GM18907 (cell line): ENCODE data around the gene ITPRIP.

ENCODE experiments used
- ATAC-seq: cut with Tn5 transposase; IDR thresholded peaks from one replicate; pipeline ENCODE4 v1.9.1; 2021; ENCODE audit warnings: mild to moderate bottlenecking, moderate library complexity; ENCODE audit not compliant: unreplicated experiment

ITPRIP gene

DNA sequence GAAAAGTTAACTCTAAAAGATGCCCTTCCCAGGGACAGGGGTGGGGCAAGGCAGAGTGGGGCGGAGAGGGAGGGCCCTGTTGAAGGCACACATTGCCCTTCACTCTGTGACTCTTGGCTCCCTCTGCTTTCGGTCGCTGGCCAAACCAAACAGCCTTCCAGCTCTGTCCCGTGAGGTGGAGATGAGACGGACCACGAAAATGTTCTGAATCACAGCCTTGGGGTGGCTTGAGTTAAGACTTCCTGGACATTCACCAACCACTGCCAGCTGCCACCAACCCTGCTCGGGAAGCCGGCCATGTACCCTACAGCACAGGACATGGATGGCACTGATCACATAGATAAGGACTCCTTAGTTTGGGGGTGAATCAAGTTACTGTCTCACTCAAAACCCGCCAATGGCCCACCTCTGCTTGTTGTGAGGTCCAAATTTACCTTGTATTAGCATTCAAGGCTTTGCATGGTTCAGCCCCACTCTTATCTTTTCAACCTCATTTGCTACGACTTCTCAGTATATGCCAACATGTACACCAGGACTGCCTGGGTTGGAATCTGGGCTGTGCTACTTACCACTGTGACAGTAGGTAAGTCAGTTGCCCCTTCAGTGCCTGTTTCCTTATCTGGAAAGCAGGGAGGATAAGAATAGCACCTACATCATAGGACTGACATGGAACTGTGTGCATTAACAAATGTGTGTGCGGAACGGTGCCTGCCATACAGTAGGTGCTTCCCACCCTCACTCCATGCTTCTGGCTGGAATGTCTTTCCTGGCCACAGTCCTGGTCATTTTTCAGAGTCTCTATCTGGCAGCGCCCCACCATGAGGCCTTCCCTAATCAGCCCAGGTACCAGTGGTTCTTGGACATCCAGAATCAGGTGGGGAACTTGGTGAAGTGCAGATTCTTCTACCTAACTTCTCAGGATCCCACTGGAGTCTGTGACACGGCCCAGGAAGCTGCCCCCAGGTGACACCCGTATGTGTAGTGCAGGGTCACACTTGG lies 28.0 kb downstream of the ITPRIP start:
- ATAC-seq = no peak

DNA sequence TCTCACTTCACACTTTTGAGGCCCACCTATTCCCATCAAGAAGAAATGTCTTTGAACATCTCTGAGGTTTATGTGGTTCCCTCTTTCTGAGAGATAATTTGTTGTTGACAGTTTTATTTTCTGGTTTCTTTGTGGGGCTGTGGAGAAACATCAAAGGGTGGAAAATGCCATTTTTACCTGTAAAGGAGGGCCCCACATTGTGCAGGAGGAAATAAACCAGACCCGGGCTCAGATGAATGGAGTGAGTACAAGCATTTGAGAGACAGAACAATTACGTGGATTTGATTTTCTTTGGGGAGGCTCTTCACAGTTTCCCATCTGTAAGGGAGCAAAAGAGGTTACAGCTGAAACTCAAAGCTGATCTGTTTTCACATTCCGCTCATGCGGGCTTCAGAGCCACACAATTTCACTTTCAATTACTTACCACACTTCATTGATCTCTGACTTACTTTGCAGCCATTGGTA lies 29.8 kb downstream of the ITPRIP start:
- ATAC-seq = peak; percentile 71

DNA sequence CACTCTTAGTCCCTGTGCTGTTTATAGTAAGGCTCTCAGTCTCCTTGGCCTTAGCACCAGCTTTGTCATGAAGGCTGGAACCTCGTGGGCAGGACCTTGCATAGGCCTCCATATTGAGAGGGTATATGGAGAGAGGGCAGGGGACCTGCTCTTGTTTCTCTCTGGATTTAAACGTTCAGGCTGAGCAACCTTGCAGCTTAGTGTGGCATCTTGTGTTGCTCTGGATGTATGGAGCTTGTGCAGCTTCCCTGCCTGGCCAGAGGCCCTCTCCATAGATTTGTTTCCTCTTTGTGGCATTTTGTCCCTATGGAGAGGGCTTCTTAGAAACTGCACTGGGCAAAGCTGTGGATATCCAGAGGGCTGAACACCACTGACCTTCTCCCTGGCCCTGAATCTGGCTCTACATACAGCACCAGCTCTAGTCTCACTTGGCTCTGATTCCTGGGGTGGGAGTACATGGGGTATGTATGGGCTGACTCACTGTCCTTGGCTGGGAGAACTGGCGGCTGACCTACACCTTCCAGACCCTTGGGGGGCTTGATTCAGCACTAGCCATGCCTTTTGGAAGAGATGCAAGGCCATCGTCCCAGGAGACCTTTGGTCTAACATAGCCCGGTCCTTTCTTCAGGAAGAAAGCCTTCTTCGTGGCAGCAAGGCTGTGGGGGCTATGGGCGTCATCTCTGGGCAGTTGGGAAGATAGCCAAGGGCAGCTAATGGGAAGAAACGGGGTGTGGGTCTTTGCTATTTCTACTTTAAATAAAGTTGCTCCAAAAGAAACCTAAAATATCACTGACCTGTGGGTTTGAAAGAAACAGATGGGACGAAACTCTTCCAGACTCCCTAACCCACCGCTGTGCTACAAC lies 30.5 kb downstream of the ITPRIP start:
- ATAC-seq = no peak

DNA sequence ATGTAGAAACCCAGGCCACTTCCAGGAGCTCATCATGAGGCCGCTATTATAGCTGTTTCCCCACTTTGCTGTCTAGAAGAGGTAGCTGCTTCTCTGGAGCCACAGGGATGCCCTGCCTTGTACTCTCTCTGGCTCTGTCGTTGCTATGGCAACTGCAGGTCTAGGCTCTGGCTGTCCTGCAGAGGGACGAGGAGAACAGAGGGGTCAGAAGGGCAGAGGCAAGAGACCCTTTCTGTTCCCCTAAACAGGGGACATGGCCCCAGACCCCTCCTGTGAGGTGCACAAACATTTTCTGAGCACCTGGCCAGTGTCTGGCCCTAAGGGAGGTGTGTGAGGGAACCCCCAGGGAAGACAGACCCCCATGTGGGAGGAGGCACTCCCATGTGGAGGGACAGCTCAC lies 31.4 kb downstream of the ITPRIP start:
- ATAC-seq = no peak

DNA sequence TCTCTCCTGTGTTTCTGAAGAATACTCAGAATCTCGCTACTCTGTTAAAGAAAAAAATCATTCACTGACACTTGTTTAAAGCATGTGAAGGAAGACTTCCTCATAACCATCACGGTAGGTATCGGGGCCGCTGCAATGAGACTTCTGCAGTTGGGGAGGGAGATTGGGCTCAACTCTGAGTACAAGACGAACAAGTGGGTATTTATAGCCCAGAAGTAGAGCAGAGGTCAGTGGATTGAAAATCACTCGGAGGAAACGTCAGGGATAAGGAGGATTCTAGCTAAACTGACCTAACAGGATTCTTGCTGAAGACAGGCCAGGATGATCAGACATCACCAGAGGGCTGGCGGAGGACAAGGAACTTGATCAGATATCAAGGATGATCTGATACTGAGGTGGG lies 33.3 kb downstream of the ITPRIP start:
- no peak for ATAC-seq

DNA sequence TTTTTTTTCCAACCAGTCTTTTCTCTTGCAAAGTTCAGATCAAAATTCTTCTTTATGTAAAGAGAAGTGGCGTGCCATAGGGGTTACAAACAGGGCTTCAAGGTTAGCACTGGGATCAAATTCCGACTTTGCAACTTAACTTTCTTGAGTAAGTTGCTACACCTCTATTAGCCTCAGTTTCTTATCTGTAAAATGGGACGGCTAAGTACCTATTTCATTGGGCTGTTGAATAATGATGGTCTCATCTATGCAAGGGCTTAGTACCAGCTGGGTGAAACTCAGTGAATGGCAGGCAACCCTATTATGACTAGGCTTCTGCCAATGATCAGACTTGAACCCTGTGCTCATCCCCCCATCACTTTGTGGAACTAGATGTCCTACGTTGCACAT lies 33.9 kb downstream of the ITPRIP start:
- ATAC-seq = no peak

DNA sequence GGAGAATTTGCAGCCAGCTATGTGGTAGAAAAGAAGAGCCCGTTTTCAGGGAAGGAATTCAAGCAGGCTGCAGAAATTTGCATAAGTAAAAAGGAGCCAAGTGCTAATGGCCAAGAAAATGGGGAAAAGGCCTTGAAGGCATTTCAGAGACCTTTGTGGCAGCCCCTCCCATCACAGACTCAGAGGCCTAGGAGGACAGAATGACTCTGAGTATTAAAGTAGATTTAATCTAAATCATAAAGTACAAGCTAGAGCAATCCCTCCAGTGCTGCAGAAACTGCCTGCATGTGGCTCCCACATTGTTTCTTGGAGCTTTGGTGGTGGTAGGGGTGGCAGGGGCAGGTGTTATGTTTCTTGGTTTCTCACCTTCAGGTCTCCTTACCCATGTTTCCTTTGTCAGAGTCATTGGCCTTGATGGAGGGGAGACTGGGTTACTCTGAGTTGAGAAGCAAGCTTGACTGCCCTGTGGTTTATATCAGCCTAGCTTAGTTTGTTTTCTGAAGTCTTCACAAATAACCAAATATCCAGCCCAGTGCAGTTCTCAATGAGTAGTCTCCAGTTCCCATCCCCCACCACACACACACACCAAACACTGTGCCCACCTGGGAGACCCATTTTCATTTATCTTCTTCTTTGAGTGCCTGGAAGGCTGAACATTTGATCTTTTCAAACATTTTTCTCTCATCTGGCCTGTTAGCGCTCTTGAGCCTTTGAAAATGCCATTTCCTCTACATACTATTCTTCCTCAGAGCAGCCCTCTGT lies 34.5 kb downstream of the ITPRIP start:
- ATAC-seq = no peak

DNA sequence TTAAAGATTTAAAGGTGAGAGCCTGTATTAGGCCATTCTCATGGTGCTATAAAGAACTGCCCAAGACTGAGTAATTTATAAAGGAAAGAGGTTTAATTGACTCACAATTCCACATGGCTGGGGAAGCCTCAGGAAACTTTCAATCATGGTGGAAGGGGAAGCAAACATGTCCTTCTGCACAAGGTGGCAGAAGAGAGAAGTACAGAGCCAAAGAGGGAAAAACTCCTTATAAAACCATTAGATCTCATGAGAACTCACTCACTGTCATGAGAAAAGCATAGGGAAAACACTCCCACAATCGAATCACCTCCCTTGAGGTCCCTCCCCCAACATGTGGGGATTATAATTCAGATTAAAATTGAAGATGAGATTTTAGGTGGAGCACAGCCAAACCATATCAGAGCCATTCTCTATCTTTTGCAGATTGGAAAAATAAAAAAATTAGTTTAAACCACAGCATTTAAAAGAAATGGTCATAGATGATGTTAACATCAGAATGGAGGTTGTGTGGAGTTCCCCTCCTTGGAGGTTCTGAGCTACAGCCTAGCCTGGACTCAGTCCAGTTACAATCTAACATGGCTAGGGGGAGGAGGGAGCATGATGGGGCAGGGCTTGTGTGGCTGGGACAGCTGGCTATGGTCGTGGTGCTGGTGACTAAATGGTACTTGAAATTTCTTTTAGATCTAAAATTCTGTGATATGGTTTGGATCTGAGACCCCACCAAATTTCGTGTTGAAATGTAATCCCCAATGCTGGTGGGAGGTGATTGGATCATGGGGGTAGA lies 36.2 kb downstream of the ITPRIP start:
- ATAC-seq = no peak

DNA sequence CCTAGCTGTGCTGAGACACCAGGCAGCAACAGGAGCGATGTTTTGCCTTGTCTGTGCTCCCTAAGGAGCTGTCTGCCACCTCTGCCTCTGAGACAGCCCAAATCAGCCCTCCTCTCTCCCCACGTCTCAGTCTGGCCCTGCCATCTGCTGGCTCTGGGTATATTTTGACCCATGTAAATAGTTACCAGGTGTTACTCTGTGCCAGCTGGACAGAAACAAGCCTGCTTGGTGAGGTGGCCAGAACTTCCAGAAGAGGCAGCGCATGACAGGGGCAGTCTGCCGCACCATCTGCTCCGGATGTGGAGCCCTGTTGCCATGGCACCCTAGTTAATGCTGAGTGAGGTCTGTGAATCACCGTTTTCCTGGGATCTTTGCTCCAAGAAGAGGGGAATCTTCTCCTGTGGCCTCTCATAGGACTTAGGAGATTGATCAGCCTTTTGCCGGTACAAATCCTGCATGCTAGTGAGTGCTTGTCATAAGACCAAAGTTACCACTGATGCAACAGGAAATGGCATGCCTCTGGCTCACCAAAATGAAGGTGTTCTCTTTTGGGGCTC lies 37.5 kb downstream of the ITPRIP start:
- no peak for ATAC-seq

DNA sequence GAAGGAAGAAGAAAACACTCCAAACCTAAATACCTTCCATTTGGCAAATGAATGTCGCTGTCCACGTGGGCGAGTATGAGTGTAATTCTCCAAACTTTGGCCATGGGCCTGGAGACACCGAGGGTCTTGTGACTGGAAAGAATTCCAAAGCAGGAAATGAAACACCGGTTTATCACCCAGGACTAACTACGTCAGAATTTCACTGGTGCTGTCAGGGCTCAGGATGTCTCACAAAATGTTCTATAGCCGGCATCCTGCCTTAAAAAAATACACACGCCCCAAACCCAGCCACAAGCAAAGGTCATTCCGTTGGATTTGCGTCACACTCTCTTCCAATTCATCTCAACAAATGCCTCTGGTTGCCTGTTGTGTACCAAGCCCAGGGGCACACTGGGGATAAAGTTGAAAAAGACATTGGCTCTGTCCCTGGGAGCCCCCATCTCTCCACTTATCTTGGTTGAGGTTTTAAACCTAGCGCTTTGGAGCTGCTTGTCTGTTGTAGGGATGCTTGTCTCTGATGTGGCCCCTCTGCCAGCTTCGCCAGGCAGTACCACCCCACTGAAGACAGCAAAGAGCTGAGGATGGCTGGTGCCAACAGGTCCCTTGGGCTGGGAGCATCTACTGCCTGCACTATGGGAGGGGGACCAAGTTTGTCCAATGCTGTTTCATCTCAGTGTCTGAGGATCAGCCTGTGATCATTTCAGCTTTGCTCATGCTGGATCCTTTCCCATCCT lies 38.1 kb downstream of the ITPRIP start:
- no peak for ATAC-seq

DNA sequence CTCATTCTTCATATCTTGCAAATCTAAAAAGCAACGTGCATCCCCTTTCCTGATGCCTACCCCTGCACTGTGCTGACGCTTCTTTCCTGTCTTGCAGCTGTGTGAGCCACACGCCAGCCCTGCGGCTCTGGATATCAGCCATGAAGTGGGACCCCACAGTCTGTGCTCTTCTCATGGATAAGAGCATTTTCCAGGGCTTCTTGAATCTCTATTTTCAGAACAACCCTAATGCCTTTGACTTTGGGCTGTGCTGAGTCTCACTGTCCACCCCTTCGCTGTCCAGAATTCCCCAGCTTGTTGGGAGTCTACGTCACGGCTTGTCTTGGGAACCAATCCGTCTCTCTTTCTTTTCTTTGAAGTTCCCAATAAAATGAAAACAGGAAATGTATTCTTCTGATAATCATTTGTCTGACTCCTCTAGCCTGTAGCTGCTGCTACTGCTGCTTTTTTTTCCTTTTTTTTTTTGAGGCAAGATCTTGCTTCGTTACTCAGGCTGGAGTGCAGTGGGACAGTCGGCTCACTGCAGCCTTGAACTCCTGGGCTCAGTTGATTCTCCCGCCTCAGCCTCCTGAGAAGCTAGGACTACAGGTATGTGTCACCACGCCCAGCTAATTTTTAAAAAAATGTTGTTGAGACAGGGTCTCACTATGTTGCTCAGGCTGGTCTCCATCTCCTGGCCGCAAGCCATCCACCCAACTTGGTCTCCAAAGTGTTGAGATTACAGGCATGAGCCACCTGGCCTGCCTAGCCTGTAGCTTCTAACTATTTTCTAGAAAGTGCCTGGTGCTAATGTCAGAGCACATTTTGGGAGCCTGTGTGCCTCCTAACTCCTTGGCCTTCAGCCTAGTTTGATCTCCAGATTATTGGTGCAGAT lies 39.0 kb downstream of the ITPRIP start:
- ATAC-seq = no peak

DNA sequence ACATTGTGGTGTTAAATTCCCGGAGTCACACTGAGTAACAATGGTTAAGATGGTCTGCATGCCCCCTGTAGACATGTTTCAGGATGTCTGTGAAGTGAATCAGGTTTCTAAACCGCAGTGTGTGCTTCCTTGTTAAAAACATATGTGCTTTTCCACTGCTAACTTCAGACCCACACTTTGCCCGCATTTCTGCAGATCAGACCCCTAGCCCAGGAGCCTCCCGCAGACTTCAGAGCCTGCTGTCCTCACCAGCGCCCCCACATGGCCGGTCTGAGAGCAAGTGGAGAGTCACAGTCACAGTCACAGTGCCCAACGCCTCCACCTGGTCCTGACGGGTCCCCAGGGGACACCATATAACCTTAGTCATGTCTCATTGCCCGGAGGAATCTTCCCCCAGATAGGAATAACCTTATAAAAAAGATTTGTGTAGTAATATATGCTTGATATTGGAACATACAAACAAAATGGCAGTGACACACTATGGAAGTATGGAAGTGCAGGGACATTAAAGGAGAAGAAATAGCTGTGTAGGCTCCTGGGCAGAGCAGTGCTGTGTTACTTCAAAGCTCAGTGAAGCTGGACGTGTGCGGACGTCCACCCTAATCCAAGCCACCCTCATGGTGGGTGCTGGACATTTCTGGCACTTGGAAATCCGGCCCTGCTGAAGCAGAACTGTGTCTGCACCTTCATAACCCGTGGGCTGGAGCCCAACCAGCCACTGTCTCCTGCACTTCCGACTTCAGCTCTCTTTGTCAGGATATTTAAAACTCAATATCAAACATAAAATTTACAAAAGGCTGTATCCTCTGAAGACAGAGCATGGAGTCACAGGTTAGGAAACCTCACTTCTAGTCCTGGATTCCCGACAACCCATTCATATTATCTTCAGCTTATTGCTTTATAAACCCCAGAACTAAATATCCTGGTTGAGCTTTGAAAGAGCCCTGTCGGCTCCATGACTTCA lies 40.3 kb downstream of the ITPRIP start:
- ATAC-seq = no peak

DNA sequence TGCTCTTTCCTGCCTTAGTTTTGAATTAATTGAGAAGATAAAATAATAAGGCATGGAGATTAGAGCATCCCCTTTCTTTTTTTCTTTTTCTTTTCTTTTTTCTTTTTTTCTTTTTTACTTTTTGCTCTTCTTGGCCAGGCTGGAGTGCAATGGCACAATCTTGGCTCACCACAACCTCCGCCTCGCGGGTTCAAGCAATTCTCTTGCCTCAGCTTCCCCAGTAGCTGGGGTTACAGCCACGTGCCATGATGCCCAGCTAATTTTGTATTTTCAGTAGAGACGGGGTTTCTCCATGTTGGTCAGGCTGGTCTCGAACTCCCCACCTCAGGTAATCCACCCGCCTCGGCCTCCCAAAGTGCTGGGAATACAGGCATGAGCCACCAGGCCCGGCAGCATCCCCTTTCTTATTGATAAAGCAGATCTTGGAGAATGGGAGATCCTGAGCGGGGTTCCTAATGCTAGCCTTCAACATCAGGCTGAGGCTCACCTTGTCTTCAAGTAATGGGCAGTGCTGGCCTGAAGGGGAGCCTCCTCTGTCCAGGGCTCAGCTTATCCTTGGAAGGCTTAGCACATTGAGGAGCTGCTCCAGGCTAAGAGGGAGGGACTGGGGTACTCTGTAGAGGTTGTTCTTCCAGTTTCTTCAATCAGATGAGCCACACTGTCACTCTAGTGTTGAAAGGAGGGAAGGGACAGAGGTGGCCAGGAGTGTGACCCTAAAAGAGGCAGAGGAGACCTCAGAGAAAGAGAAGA lies 41.4 kb downstream of the ITPRIP start:
- no peak for ATAC-seq

DNA sequence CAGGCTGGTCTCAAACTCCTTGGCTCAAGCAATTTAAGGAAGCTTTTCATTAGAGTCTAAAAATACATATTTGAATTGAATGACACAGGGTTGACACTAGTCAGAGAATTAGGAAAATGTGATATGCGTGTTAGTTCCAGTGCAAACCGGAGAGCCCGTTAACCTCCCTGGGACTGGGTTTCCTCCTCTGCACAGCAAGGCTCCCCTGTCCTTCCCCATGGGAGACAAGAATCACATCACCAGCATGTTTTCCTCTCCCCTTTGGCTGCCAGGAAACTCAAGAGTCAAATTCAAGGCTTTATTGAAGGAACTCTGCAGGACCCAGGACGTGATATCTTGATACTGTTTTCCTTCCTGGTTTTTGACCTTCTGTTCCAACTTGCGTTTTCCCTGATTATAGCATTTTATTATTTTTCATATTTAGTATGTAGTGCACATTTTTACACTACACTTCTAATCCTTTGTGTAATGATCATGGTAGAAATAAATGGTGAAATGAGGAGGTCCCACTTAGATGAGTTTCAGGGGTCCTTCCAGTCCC lies 44.4 kb downstream of the ITPRIP start:
- no peak for ATAC-seq

DNA sequence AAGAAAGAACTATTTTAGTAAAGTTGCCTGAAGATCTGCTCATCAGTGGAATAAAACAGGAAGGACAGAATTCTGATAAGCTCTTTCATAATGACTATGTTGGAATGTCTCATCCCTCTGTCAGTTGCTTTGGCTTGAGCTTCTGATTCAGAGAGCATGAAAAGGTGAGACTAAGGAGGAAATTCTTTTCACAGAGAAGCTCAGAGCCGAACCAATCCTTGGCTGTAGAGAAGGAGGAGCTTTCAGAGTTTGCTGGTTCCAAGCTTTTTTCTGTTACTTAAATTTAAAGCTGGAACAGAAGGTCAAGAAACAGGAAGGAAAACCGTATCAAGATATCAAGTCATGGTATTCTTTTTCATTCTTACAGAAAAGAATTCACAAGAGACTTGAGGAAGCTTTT lies 45.3 kb downstream of the ITPRIP start:
- ATAC-seq = no peak

DNA sequence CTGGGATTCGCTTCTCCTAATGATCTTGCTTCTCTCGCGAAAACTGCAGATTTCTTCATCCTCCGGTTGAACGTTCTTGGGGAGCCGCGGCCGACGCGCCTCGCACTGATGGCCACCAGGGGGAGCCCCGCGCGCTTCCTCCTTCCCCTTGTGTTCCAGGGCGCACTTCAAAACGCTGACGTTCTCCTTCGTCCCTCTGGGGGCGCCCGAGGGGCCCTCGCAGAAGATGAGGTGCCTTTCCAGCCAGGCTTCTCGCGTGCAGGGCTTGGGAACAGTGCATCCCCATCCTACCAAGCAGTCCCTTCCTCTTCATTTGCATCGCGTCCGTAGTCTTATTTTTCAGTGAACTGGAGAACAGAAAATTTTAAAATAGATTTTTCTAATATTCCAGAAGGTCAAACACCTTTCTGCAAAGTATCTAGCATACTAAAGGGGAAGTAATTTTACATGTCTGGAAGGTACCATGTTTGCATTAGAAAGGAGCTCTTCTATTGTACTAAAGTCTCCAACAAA lies 46.8 kb downstream of the ITPRIP start:
- peak; percentile 99 for ATAC-seq
